ENCODE results near the gene PCDHGC4.

- TF ChIP-seq CTCF (IDR thresholded peaks at IDR 0.05) (no peak), POLR2AphosphoS5 (IDR thresholded peaks at IDR 0.05; ENCODE audit: low read depth, low read length) (no peak)
These were observed 11.2 kb downstream of the PCDHGC4 start for GRCh38 chr5:141496038-141496437.
